Liver (tissue), 9 donors: ENCODE results near the gene SH2D2A. TPM values are rescaled to one million over a fixed set of nuclear protein-coding genes. Genes with fewer than 3 reads are reported as not detected.

Experiments used
- DNase-seq: peaks from one replicate; pipeline ENCODE4 v3.0.0-alpha.2; 2017; ENCODE audit warnings: low spot score
- H3K27ac ChIP-seq, 2 donors: one replicate each; pipeline ENCODE4 v1.7.0; 2013; ENCODE audit warnings: inconsistent platforms in 2 of 2, low read length in 2 of 2, control low read depth in 1 of 2, low read depth in 1 of 2, mild to moderate bottlenecking in 1 of 2
- H3K27me3 ChIP-seq, 4 donors: one replicate each; pipeline versions ENCODE4 v1.6.1 to v1.7.0; 2013; ENCODE audit warnings: low read length in 3 of 4, inconsistent platforms in 1 of 4, mild to moderate bottlenecking in 1 of 4, moderate library complexity in 1 of 4; ENCODE audit not compliant: control insufficient read depth in 4 of 4, insufficient read depth in 4 of 4
- H3K36me3 ChIP-seq, 4 donors: one replicate each; pipeline versions ENCODE4 v1.6.1 to v1.7.0; 2013; ENCODE audit warnings: low read length in 3 of 4, mild to moderate bottlenecking in 3 of 4, low read depth in 1 of 4, moderate library complexity in 1 of 4; ENCODE audit not compliant: control insufficient read depth in 4 of 4, insufficient read depth in 3 of 4
- H3K4me1 ChIP-seq, 4 donors: one replicate each; pipeline versions ENCODE4 v1.6.1 to v1.7.0; 2013; ENCODE audit warnings: low read length in 3 of 4, mild to moderate bottlenecking in 3 of 4, moderate library complexity in 1 of 4; ENCODE audit not compliant: control insufficient read depth in 4 of 4, insufficient read depth in 4 of 4
- H3K4me3 ChIP-seq, 3 donors: one replicate each; pipeline versions ENCODE4 v1.6.1 to v1.7.0; 2013; ENCODE audit warnings: low read length in 3 of 3, control low read depth in 1 of 3, low read depth in 1 of 3, mild to moderate bottlenecking in 1 of 3
- H3K9ac ChIP-seq, 2 donors: one replicate each; pipeline ENCODE4 v1.7.0; 2013; ENCODE audit warnings: low read length in 2 of 2, mild to moderate bottlenecking in 2 of 2, moderate library complexity in 2 of 2, control low read depth in 1 of 2, low read depth in 1 of 2
- H3K9me3 ChIP-seq, 4 donors: one replicate each; pipeline versions ENCODE4 v1.6.1 to v1.7.0; 2013; ENCODE audit warnings: low read length in 3 of 4; ENCODE audit not compliant: control insufficient read depth in 4 of 4
- CTCF ChIP-seq: fragments of 150-350 bp; IDR thresholded peaks from 2 replicates; pipeline ENCODE4 v1.5.1; 2017; ENCODE audit warnings: improper control_type of control experiment, low read depth, low read length; ENCODE audit not compliant: missing input control
- FOXA1 ChIP-seq: IDR thresholded peaks from 2 replicates; pipeline ENCODE4 v1.6.1; 2016; ENCODE audit warnings: antibody characterized with exemption
- FOXA2 ChIP-seq: IDR thresholded peaks from 2 replicates; pipeline ENCODE4 v1.6.1; 2016; ENCODE audit warnings: antibody characterized with exemption
- GABPA ChIP-seq, 2 donors: IDR thresholded peaks in 1 of 2; conservative IDR thresholded peaks in 1 of 2; 2 replicates each; pipeline ENCODE4 v1.6.1; 2016; ENCODE audit warnings: antibody characterized with exemption in 2 of 2, mild to moderate bottlenecking in 1 of 2, moderate library complexity in 1 of 2
- HNF4A ChIP-seq, 2 donors: conservative IDR thresholded peaks; 2 replicates each; pipeline ENCODE4 v1.6.1; 2016; ENCODE audit warnings: antibody characterized with exemption in 2 of 2, mild to moderate bottlenecking in 2 of 2
- JUND ChIP-seq, 2 donors: IDR thresholded peaks; 2 replicates each; pipeline ENCODE4 v1.6.1; 2016; ENCODE audit warnings: antibody characterized with exemption in 2 of 2
- MAX ChIP-seq: IDR thresholded peaks from 2 replicates; pipeline ENCODE4 v1.6.1; 2016; ENCODE audit warnings: antibody characterized with exemption
- RAD21 ChIP-seq, 2 donors: IDR thresholded peaks; 2 replicates each; pipeline ENCODE4 v1.6.1; 2016; ENCODE audit warnings: antibody characterized with exemption in 2 of 2, mild to moderate bottlenecking in 2 of 2
- REST ChIP-seq: IDR thresholded peaks from 2 replicates; pipeline ENCODE4 v1.6.1; 2016; ENCODE audit warnings: antibody characterized with exemption, mild to moderate bottlenecking
- SP1 ChIP-seq: IDR thresholded peaks from 2 replicates; pipeline ENCODE4 v1.6.1; 2018; ENCODE audit warnings: antibody characterized with exemption, mild to moderate bottlenecking
- TAF1 ChIP-seq: conservative IDR thresholded peaks from 2 replicates; pipeline ENCODE4 v1.6.1; 2016; ENCODE audit warnings: antibody characterized with exemption, mild to moderate bottlenecking
- ZBTB33 ChIP-seq: IDR thresholded peaks from 2 replicates; pipeline ENCODE4 v1.6.1; 2016; ENCODE audit warnings: antibody characterized with exemption
- WGBS: extraction: QIAGEN DNeasy Blood & Tissue Kit; methylation state at CpG from one replicate; pipeline ENCODE4 v1.1.7; 2013; 5-methylcytosine and 5-hydroxymethylcytosine counted together
- polyA plus RNA-seq, 2 donors: library from polyadenylated mRNA; stranded (reverse) in 1 of 2; unstranded in 1 of 2; fragments of 200-250 nt in 1 of 2; fragments of >200 nt in 1 of 2; fragmentation: Nextera tagmentation in 1 of 2; extraction: Ambion mirVana in 1 of 2; gene quantifications; one replicate each; pipeline versions ENCODE4 v1.2.1 to v1.2.3, GENCODE V29; 2013 to 2015
- total RNA-seq, 2 donors: library from RNA; depleted of rRNA; stranded (reverse); fragments of >200 nt; gene quantifications; one replicate each; pipeline ENCODE4 v1.2.3, GENCODE V29; 2014
- donor health status: healthy.
- donor health status: healthy.
- donor health status: healthy.
- donor health status: healthy.
- donor health status: healthy.

SH2D2A gene
- total and polyA plus RNA-seq, 4 donors: 0.14 to 0.38 (median 0.24) TPM

DNA sequence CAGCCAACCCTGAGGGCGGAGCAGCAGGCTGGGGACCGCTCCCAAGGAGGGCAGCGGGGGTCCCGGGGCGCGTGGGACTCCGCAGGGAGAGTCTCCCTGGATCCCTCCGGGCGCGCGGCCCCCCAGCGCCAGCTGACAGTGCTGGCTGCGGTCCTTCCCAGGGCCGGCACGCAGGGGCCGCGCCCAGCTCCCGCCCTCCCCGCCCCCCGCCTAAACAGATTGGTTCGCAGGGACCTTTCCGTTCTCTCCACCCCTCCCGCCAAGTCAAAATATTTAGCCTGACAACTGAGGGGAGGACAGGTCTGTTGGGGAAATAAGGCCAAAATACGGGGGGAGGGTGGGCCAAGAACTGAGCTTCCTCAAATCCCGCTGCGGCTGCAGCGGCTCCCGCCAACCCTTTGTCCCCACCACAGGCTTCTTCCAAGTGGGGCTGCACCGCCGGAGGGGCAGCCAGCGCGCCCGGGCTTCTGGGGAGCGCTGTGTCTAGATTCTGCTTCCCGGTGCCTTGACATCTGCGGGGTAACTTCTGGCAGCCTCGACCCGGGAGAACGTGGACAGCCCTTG lies 42.4 kb upstream of the SH2D2A start, which contains the start of gene INSRR:
TSS of gene INSRR (minus strand) at position 159 of the 564 bp plus-strand sequence. CDS start 496 bp downstream, outside the sequence.
- no peak within 1 kb of the TSS for H3K9ac ChIP-seq

More for the DNA sequence above, 42.4 kb upstream of the SH2D2A start, which contains the start of gene INSRR:
- TF ChIP-seq REST (no peak), HNF4A (conservative IDR thresholded peaks at IDR 0.05) (no peak), RAD21 (IDR thresholded peaks at IDR 0.05) (no peak), MAX (no peak), JUND (IDR thresholded peaks at IDR 0.05) (no peak), TAF1 (no peak), FOXA1 (no peak), CTCF (no peak), ZBTB33 (no peak), GABPA (IDR thresholded peaks at IDR 0.05 in 1 of 2, conservative IDR thresholded peaks at IDR 0.05 in 1 of 2) (no peak), FOXA2 (no peak), SP1 (no peak)
- Histone ChIP-seq H3K4me1 (peaks cover 4 to 19% (median 14%) of the 10 kb centered on the region in 4 donors), H3K36me3 (no peaks in the 10 kb centered on the region), H3K27me3 (peaks cover 2 to 19% (median 8%) of the 10 kb centered on the region in 4 donors), H3K4me3 (peak within 1 kb of the TSS in 1 of 3 donors; percentile 31), H3K9me3 (no peaks in the 10 kb centered on the region), H3K27ac (no peak within 1 kb of the TSS)
- DNase-seq: no peak
- WGBS: 9% methylated on average over 39 of the region's 39 CpGs
